Measurements from ENCODE around the gene N4BP2L2. TPM values are rescaled to one million over a fixed set of nuclear protein-coding genes. Genes with fewer than 3 reads are reported as not detected.

The N4BP2L2 gene
- total and polyA plus RNA-seq, 2 experiments from 2014 or later = 63.1 to 160 TPM

DNA sequence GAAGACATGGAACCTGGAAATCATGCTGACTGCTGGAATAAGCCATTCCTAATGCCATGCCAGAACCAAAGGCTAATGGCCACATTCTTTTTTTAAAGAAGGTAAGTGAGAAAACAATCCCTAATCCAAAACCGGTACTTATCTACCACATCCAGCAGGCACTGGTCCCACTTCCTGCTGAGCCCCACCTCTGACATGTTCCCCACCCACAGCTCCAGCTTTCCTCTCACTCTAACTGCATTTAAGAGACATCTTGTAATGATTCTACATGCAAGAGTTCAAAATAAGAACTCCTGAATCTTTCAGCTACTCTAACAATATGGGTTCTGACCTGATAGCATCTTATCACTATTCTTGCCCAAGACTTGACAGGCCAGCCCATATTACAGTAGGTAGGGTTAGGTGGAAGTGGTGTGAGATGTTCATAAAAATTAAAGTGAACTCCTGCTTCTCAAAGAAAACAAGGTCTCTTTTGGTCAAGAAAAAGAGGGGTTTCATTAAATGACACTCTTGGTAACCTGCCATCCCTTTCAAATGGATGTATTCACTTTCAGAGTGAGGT lies 41.9 kb downstream of the N4BP2L2 start:
- no peak overlapping the region for H3K27ac Mint-ChIP-seq
- DNase-seq (ENCODE audit: low spot score) (no peak), ATAC-seq (no peak)

More for the DNA sequence above, 41.9 kb downstream of the N4BP2L2 start:
- H3K27me3 Mint-ChIP-seq (ENCODE audit: insufficient read depth, low read depth, poor library complexity) = peaks cover 3% of the 10 kb centered on the region
- H3K79me2 ChIP-seq (replicated peaks; ENCODE audit: insufficient read depth) = no peaks in the 10 kb centered on the region
- no peak overlapping the region for H3K27ac ChIP-seq (ENCODE audit: low read depth)
- no peak overlapping the region for H3K4me2 ChIP-seq
- no peaks in the 10 kb centered on the region for H3K36me3 ChIP-seq (ENCODE audit: insufficient read depth)
- no peaks in the 10 kb centered on the region for H3K9me2 ChIP-seq (ENCODE audit: insufficient read depth)
- H4K20me1 ChIP-seq (replicated peaks; ENCODE audit: insufficient read depth) = peaks cover 9% of the 10 kb centered on the region; the same call in 1 of the 2 replicates
- no peaks in the 10 kb centered on the region for H3K4me1 ChIP-seq (ENCODE audit: insufficient read depth)
- TF ChIP-seq, protein P1, sequence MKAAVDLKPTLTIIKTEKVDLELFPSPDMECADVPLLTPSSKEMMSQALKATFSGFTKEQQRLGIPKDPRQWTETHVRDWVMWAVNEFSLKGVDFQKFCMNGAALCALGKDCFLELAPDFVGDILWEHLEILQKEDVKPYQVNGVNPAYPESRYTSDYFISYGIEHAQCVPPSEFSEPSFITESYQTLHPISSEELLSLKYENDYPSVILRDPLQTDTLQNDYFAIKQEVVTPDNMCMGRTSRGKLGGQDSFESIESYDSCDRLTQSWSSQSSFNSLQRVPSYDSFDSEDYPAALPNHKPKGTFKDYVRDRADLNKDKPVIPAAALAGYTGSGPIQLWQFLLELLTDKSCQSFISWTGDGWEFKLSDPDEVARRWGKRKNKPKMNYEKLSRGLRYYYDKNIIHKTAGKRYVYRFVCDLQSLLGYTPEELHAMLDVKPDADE (IDR thresholded peaks at IDR 0.05) = no peak
- TF ChIP-seq, protein P2, sequence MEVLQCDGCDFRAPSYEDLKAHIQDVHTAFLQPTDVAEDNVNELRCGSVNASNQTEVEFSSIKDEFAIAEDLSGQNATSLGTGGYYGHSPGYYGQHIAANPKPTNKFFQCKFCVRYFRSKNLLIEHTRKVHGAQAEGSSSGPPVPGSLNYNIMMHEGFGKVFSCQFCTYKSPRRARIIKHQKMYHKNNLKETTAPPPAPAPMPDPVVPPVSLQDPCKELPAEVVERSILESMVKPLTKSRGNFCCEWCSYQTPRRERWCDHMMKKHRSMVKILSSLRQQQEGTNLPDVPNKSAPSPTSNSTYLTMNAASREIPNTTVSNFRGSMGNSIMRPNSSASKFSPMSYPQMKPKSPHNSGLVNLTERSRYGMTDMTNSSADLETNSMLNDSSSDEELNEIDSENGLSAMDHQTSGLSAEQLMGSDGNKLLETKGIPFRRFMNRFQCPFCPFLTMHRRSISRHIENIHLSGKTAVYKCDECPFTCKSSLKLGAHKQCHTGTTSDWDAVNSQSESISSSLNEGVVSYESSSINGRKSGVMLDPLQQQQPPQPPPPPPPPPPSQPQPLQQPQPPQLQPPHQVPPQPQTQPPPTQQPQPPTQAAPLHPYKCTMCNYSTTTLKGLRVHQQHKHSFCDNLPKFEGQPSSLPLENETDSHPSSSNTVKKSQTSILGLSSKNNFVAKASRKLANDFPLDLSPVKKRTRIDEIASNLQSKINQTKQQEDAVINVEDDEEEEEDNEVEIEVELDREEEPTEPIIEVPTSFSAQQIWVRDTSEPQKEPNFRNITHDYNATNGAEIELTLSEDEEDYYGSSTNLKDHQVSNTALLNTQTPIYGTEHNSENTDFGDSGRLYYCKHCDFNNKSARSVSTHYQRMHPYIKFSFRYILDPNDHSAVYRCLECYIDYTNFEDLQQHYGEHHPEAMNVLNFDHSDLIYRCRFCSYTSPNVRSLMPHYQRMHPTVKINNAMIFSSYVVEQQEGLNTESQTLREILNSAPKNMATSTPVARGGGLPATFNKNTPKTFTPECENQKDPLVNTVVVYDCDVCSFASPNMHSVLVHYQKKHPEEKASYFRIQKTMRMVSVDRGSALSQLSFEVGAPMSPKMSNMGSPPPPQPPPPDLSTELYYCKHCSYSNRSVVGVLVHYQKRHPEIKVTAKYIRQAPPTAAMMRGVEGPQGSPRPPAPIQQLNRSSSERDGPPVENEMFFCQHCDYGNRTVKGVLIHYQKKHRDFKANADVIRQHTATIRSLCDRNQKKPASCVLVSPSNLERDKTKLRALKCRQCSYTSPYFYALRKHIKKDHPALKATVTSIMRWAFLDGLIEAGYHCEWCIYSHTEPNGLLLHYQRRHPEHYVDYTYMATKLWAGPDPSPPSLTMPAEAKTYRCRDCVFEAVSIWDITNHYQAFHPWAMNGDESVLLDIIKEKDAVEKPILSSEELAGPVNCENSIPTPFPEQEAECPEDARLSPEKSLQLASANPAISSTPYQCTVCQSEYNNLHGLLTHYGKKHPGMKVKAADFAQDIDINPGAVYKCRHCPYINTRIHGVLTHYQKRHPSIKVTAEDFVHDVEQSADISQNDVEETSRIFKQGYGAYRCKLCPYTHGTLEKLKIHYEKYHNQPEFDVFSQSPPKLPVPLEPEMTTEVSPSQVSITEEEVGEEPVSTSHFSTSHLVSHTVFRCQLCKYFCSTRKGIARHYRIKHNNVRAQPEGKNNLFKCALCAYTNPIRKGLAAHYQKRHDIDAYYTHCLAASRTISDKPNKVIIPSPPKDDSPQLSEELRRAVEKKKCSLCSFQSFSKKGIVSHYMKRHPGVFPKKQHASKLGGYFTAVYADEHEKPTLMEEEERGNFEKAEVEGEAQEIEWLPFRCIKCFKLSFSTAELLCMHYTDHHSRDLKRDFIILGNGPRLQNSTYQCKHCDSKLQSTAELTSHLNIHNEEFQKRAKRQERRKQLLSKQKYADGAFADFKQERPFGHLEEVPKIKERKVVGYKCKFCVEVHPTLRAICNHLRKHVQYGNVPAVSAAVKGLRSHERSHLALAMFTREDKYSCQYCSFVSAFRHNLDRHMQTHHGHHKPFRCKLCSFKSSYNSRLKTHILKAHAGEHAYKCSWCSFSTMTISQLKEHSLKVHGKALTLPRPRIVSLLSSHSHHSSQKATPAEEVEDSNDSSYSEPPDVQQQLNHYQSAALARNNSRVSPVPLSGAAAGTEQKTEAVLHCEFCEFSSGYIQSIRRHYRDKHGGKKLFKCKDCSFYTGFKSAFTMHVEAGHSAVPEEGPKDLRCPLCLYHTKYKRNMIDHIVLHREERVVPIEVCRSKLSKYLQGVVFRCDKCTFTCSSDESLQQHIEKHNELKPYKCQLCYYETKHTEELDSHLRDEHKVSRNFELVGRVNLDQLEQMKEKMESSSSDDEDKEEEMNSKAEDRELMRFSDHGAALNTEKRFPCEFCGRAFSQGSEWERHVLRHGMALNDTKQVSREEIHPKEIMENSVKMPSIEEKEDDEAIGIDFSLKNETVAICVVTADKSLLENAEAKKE (CRISPR knock-in tag; IDR thresholded peaks at IDR 0.05) = no peak
- TF ChIP-seq ZNF114 (CRISPR knock-in tag; IDR thresholded peaks at IDR 0.05) (no peak), EZH2phosphoT487 (IDR thresholded peaks at IDR 0.05; ENCODE audit: unreplicated experiment) (no peak), JUNB (IDR thresholded peaks at IDR 0.05; ENCODE audit: unreplicated experiment) (no peak), EZH2 (IDR thresholded peaks at IDR 0.05; ENCODE audit: low read depth, unreplicated experiment) (no peak), CTCF (conservative IDR thresholded peaks at IDR 0.05; ENCODE audit: low read depth in 2 of 2) (no peak), CREB1 (CRISPR knock-in tag; IDR thresholded peaks at IDR 0.05; ENCODE audit: low read depth) (no peak), POLR2AphosphoS5 (IDR thresholded peaks at IDR 0.05; ENCODE audit: low read depth) (no peak), NANOG (IDR thresholded peaks at IDR 0.05; ENCODE audit: borderline replicate concordance) (no peak), STAT1 (IDR thresholded peaks at IDR 0.05; ENCODE audit: unreplicated experiment) (no peak), ZNF331 (CRISPR knock-in tag; IDR thresholded peaks at IDR 0.05; ENCODE audit: low read depth) (no peak)
- TF ChIP-seq, protein P3, sequence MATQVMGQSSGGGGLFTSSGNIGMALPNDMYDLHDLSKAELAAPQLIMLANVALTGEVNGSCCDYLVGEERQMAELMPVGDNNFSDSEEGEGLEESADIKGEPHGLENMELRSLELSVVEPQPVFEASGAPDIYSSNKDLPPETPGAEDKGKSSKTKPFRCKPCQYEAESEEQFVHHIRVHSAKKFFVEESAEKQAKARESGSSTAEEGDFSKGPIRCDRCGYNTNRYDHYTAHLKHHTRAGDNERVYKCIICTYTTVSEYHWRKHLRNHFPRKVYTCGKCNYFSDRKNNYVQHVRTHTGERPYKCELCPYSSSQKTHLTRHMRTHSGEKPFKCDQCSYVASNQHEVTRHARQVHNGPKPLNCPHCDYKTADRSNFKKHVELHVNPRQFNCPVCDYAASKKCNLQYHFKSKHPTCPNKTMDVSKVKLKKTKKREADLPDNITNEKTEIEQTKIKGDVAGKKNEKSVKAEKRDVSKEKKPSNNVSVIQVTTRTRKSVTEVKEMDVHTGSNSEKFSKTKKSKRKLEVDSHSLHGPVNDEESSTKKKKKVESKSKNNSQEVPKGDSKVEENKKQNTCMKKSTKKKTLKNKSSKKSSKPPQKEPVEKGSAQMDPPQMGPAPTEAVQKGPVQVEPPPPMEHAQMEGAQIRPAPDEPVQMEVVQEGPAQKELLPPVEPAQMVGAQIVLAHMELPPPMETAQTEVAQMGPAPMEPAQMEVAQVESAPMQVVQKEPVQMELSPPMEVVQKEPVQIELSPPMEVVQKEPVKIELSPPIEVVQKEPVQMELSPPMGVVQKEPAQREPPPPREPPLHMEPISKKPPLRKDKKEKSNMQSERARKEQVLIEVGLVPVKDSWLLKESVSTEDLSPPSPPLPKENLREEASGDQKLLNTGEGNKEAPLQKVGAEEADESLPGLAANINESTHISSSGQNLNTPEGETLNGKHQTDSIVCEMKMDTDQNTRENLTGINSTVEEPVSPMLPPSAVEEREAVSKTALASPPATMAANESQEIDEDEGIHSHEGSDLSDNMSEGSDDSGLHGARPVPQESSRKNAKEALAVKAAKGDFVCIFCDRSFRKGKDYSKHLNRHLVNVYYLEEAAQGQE (IDR thresholded peaks at IDR 0.05; ENCODE audit: unreplicated experiment) = no peak
- no peak overlapping the region for H3K4me3 ChIP-seq
- H3K36me3 Mint-ChIP-seq (ENCODE audit: low read depth) = no peaks in the 10 kb centered on the region
- no peaks in the 10 kb centered on the region for H3F3A ChIP-seq (replicated peaks; ENCODE audit: low read depth)
- H3K4me3 Mint-ChIP-seq = no peak overlapping the region
- no peaks in the 10 kb centered on the region for H3K9me3 Mint-ChIP-seq
- no peak overlapping the region for H2AFZ ChIP-seq
- H3K27me3 ChIP-seq (ENCODE audit: insufficient read depth) = no peaks in the 10 kb centered on the region
- no peaks in the 10 kb centered on the region for H3K4me1 Mint-ChIP-seq

All from GM23338 (cell line).